ENCODE data around the gene CCIN. TPM values are rescaled to one million over a fixed set of nuclear protein-coding genes. Genes with fewer than 3 reads are reported as not detected.

CCIN gene
- total and polyA plus RNA-seq, 9 of the 15 experiments (the other 6 are each of a cell fraction or from before 2014, with no cell fraction given), result not detected

GRCh38 chr9:36190388-36191289, 21.5 kb downstream of the CCIN start, which contains the start of gene CLTA (continued):
- peak in 1 of 2 experiments; percentile 61; a peak in 1 of 4 replicates for TF ChIP-seq UBTF (IDR thresholded peaks at IDR 0.05; ENCODE audit: borderline replicate concordance in 1 of 2, low read depth in 2 of 2, low read length in 2 of 2)
- TF ChIP-seq ELK3 (CRISPR knock-in tag; IDR thresholded peaks at IDR 0.05), result no peak
- peak; percentile 72 for TF ChIP-seq ZFX (CRISPR knock-in tag; IDR thresholded peaks at IDR 0.05)
- TF ChIP-seq HMG20B (CRISPR knock-in tag; IDR thresholded peaks at IDR 0.05), result no peak
- TF ChIP-seq TCF7 (IDR thresholded peaks at IDR 0.05; ENCODE audit: borderline replicate concordance), result no peak
- TF ChIP-seq TRIM28 (IDR thresholded peaks at IDR 0.05), result no peak
- TF ChIP-seq CBFA2T3 (IDR thresholded peaks at IDR 0.05), result no peak
- TF ChIP-seq ZNF699 (CRISPR knock-in tag; IDR thresholded peaks at IDR 0.05; ENCODE audit: insufficient replicate concordance), result no peak
- peak; percentile 41 for TF ChIP-seq PRDM10 (IDR thresholded peaks at IDR 0.05; ENCODE audit: partially characterized antibody)
- TF ChIP-seq MTA1 (IDR thresholded peaks at IDR 0.05; ENCODE audit: borderline replicate concordance), result peak; percentile 35; the same call in 1 of the 2 replicates
- TF ChIP-seq TOE1 (IDR thresholded peaks at IDR 0.05; ENCODE audit: borderline replicate concordance), result peak; percentile 97
- TF ChIP-seq TOE1 (CRISPR knock-in tag; IDR thresholded peaks at IDR 0.05; ENCODE audit: borderline replicate concordance, low read depth), result no peak
- TF ChIP-seq CGGBP1 (CRISPR knock-in tag; IDR thresholded peaks at IDR 0.05), result no peak
- TF ChIP-seq RBM14 (IDR thresholded peaks at IDR 0.05; ENCODE audit: borderline replicate concordance, insufficient read depth, low read depth, low read length), result no peak
- no peak; the same call in 1 of the 2 replicates for TF ChIP-seq NCOA1 (IDR thresholded peaks at IDR 0.05; ENCODE audit: low read depth)
- no peak for TF ChIP-seq HLTF (IDR thresholded peaks at IDR 0.05)
- TF ChIP-seq MCM7 (IDR thresholded peaks at IDR 0.05), result no peak
- 0 out of 2 replicates have a peak, but pooled peaks have one; percentile 9 for TF ChIP-seq TFAP4 (CRISPR knock-in tag; IDR thresholded peaks at IDR 0.05; ENCODE audit: borderline replicate concordance)

All from K562 (cell line).